HCT116 (cell line): Measurements from ENCODE around the gene FKBP15. TPM values are rescaled to one million over a fixed set of nuclear protein-coding genes. Genes with fewer than 3 reads are reported as not detected.

Experiments used
- ATAC-seq: fragments of 200-7000 bp; cut with Tn5 transposase; 2 replicates; pipeline ENCODE4 v1.9.1; 2020; ENCODE audit warnings: mild to moderate bottlenecking, moderate library complexity
- BruUV-seq: library from RNA; stranded (reverse); fragments of 400-500 nt; replicated peaks from 2 replicates; lab custom pipeline; 2021; lab: Mats Ljungman, UMichigan
- CTCF ChIA-PET: fragments of 300-600 bp; sonication (Branson Sonifier 250); formaldehyde crosslinking; loops from one replicate; lab custom pipeline; 2021; ENCODE audit warnings: antibody characterized with exemption; lab: Charles Lee
- POLR2A ChIA-PET: fragments of 300-600, 350-600 bp; sonication (Branson Sonifier 250); formaldehyde crosslinking; loops from one replicate; lab custom pipeline; 2021; ENCODE audit warnings: antibody characterized with exemption; lab: Charles Lee
- RAD21 ChIA-PET, 2 experiments: fragments of 300-600 bp; sonication (Branson Sonifier 250); formaldehyde crosslinking; loops; one replicate each; lab custom pipeline; 2023; ENCODE audit warnings: low total read pairs in 2 of 2; ENCODE audit not compliant: uncharacterized antibody in 2 of 2, unreplicated experiment in 2 of 2, low non-redundant PET in 1 of 2; lab: Charles Lee
- DNase-seq: peaks from one replicate; pipeline ENCODE4 v3.0.0-alpha.2; 2010; ENCODE audit warnings: low read depth, low spot score
- H2AFZ ChIP-seq: fragments of 200-600 bp; shearing (Covaris generic), sonication (generic); 2 replicates; pipeline ENCODE4 v1.6.1; 2017; ENCODE audit warnings: low read depth, mixed run types, mixed read lengths, antibody characterized with exemption, low read length; ENCODE audit not compliant: poor library complexity, severe bottlenecking
- H3K27ac ChIP-seq: 2 replicates; pipeline ENCODE4 v1.5.1; 2012; ENCODE audit warnings: low read depth, low read length
- H3K27me3 ChIP-seq: fragments of 200-600 bp; sonication (generic); 2 replicates; pipeline ENCODE4 v1.6.1; 2016; ENCODE audit warnings: mixed run types, low read length, mixed read lengths; ENCODE audit not compliant: insufficient read depth
- H3K36me3 ChIP-seq, 2 experiments: fragments of 200-500 bp in 1 of 2; fragments of 200-600 bp in 1 of 2; sonication (Bioruptor generic) in 1 of 2; sonication (generic) in 1 of 2; 2 replicates each; pipeline versions ENCODE4 v1.5.1 to v1.6.1; 2014 to 2016; ENCODE audit warnings: low read length in 2 of 2, inconsistent platforms in 1 of 2, mixed read lengths in 1 of 2, mixed run types in 1 of 2; ENCODE audit not compliant: insufficient read depth in 2 of 2, control insufficient read depth in 1 of 2
- H3K4me1 ChIP-seq, 2 experiments: fragments of 200-600 bp in 1 of 2; sonication (generic) in 1 of 2; 2 replicates each; pipeline versions ENCODE4 v1.5.1 to v1.6.1; 2012 to 2017; ENCODE audit warnings: low read length in 2 of 2, inconsistent platforms in 1 of 2, mild to moderate bottlenecking in 1 of 2, mixed read lengths in 1 of 2, mixed run types in 1 of 2, moderate library complexity in 1 of 2; ENCODE audit not compliant: insufficient read depth in 2 of 2, control insufficient read depth in 1 of 2
- H3K4me2 ChIP-seq: fragments of 200-600 bp; sonication (generic); 2 replicates; pipeline ENCODE4 v1.6.1; 2017; ENCODE audit warnings: mixed run types, low read length, mixed read lengths
- H3K4me3 ChIP-seq, 2 experiments: fragments of 200-600 bp in 1 of 2; sonication (generic) in 1 of 2; replicated peaks in 1 of 2; 2 replicates each; pipeline ENCODE4 v1.5.1; 2011 to 2016; ENCODE audit warnings: low read length in 2 of 2, control low read depth in 1 of 2, low read depth in 1 of 2, mild to moderate bottlenecking in 1 of 2, mixed read lengths in 1 of 2, mixed run types in 1 of 2
- H3K79me2 ChIP-seq: fragments of 200-600 bp; sonication (generic); 2 replicates; pipeline ENCODE4 v1.6.1; 2017; ENCODE audit warnings: mild to moderate bottlenecking, mixed run types, low read length, moderate library complexity, mixed read lengths; ENCODE audit not compliant: insufficient read depth
- H3K9ac ChIP-seq: fragments of 200-600 bp; sonication (generic); 2 replicates; pipeline ENCODE4 v1.6.1; 2016; ENCODE audit warnings: low read length, mixed read lengths
- H3K9me2 ChIP-seq: fragments of 200-600 bp; sonication (generic), shearing (Covaris generic); 2 replicates; pipeline ENCODE4 v1.6.1; 2017; ENCODE audit warnings: mixed run types, mild to moderate bottlenecking, moderate library complexity; ENCODE audit not compliant: insufficient read depth
- H3K9me3 ChIP-seq, 2 experiments: fragments of 200-500 bp in 1 of 2; fragments of 200-600 bp in 1 of 2; sonication (Bioruptor generic) in 1 of 2; sonication (generic) in 1 of 2; 2 replicates each; pipeline ENCODE4 v1.6.1; 2014 to 2017; ENCODE audit warnings: low read length in 2 of 2, mixed read lengths in 2 of 2, inconsistent platforms in 1 of 2, low read depth in 1 of 2, mild to moderate bottlenecking in 1 of 2, mixed run types in 1 of 2, moderate library complexity in 1 of 2; ENCODE audit not compliant: control insufficient read depth in 1 of 2, insufficient read depth in 1 of 2
- H4K20me1 ChIP-seq: fragments of 200-600 bp; sonication (generic), shearing (Covaris generic); 2 replicates; pipeline ENCODE4 v1.6.1; 2017; ENCODE audit warnings: mixed run types, mild to moderate bottlenecking, moderate library complexity; ENCODE audit not compliant: insufficient read depth
- CEBPB ChIP-seq: IDR thresholded peaks from 2 replicates; pipeline ENCODE4 v1.6.1; 2012; ENCODE audit warnings: low read depth
- CTCF ChIP-seq, 3 experiments: fragments of 200-600 bp in 1 of 3; sonication (generic) in 1 of 3; IDR thresholded peaks in 2 of 3; conservative IDR thresholded peaks in 1 of 3; 2 replicates each; pipeline ENCODE4 v1.5.1; 2012 to 2017; ENCODE audit warnings: low read depth in 2 of 3, low read length in 2 of 3, antibody characterized with exemption in 1 of 3, borderline replicate concordance in 1 of 3, control low read depth in 1 of 3, mild to moderate bottlenecking in 1 of 3, mixed read lengths in 1 of 3, mixed run types in 1 of 3, moderate library complexity in 1 of 3; ENCODE audit not compliant: insufficient read depth in 1 of 3
- EGR1 ChIP-seq: IDR thresholded peaks from 2 replicates; pipeline ENCODE4 v1.6.1; 2012; ENCODE audit warnings: low read depth
- FOSL1 ChIP-seq: IDR thresholded peaks from 2 replicates; pipeline ENCODE4 v1.6.1; 2012; ENCODE audit warnings: low read depth
- JUND ChIP-seq: IDR thresholded peaks from 2 replicates; pipeline ENCODE4 v1.6.1; 2012
- MAX ChIP-seq: IDR thresholded peaks from 2 replicates; pipeline ENCODE4 v1.6.1; 2012
- RAD21 ChIP-seq: IDR thresholded peaks from 2 replicates; pipeline ENCODE4 v1.6.1; 2012; ENCODE audit warnings: low read depth, mild to moderate bottlenecking
- REST ChIP-seq: IDR thresholded peaks from 2 replicates; pipeline ENCODE4 v1.6.1; 2012; ENCODE audit warnings: low read depth
- SIN3A ChIP-seq: IDR thresholded peaks from 2 replicates; pipeline ENCODE4 v1.6.1; 2012; ENCODE audit warnings: low read depth
- SP1 ChIP-seq: IDR thresholded peaks from 2 replicates; pipeline ENCODE4 v1.6.1; 2012; ENCODE audit warnings: low read depth
- YY1 ChIP-seq: IDR thresholded peaks from 2 replicates; pipeline ENCODE4 v1.6.1; 2011; ENCODE audit warnings: low read length, low read depth, moderate library complexity, mild to moderate bottlenecking; ENCODE audit not compliant: insufficient replicate concordance; ENCODE audit errors: extremely low read depth
- ZNF274 ChIP-seq: fragments of 200-500 bp; sonication (Bioruptor generic); IDR thresholded peaks from 2 replicates; pipeline ENCODE4 v1.6.1; 2014; ENCODE audit warnings: mild to moderate bottlenecking, low read depth, low read length, inconsistent platforms
- intact Hi-C: fragments of 100-400 bp; cut with micrococcal nuclease; formaldehyde crosslinking; loops from 2 replicates; pipeline ENCODE4 v1.10.0; 2022
- total RNA-seq: library from RNA; stranded (reverse); gene quantifications from one replicate; pipeline ENCODE4 v1.2.1, GENCODE V29; 2021; ENCODE audit not compliant: unreplicated experiment

Gene FKBP15
- total RNA-seq, 1 experiment from 2014 or later, result 13.8 TPM

- H3K27me3 ChIP-seq, result no peaks in the 10 kb centered on the region
- H3K4me2 ChIP-seq, result no peak overlapping the region
- ChIA-PET POLR2A (no interaction called here), RAD21 (no interaction called here), CTCF (no interaction called here)
- H3K27ac ChIP-seq, result no peak overlapping the region
- no peaks in the 10 kb centered on the region for H4K20me1 ChIP-seq
- DNase-seq, result no peak
- H3K4me3 ChIP-seq, result no peak overlapping the region
- no peaks in the 10 kb centered on the region for H3K4me1 ChIP-seq
- no TSS peak for BruUV-seq
- no peaks in the 10 kb centered on the region for H3K79me2 ChIP-seq
- no peak overlapping the region for H3K9ac ChIP-seq
- TF ChIP-seq YY1 (no peak), ZNF274 (no peak), REST (no peak), JUND (no peak), RAD21 (no peak), SIN3A (no peak), FOSL1 (no peak), MAX (no peak), SP1 (no peak), EGR1 (no peak), CTCF (IDR thresholded peaks at IDR 0.05 in 2 of 3, conservative IDR thresholded peaks at IDR 0.05 in 1 of 3; ENCODE audit: borderline replicate concordance in 1 of 3, insufficient read depth in 1 of 3, low read depth in 2 of 3, low read length in 2 of 3) (no peak), CEBPB (no peak)
- no peak for ATAC-seq
- no peaks in the 10 kb centered on the region for H3K9me2 ChIP-seq
- no peak overlapping the region for H2AFZ ChIP-seq
- H3K36me3 ChIP-seq, result peaks cover 7 to 27% of the 10 kb centered on the region in 2 experiments; a peak in 3 of 4 replicates
- intact Hi-C loops, result no loop called here
- no peaks in the 10 kb centered on the region for H3K9me3 ChIP-seq
Observed at GRCh38 chr9:113257863-113258262, 36.8 kb upstream of the FKBP15 start.
